ENCODE data around the gene TCF7L1. TPM values are rescaled to one million over a fixed set of nuclear protein-coding genes. Genes with fewer than 3 reads are reported as not detected.

TCF7L1 gene
- total RNA-seq, 2 experiments from 2014 or later = not detected

DNA sequence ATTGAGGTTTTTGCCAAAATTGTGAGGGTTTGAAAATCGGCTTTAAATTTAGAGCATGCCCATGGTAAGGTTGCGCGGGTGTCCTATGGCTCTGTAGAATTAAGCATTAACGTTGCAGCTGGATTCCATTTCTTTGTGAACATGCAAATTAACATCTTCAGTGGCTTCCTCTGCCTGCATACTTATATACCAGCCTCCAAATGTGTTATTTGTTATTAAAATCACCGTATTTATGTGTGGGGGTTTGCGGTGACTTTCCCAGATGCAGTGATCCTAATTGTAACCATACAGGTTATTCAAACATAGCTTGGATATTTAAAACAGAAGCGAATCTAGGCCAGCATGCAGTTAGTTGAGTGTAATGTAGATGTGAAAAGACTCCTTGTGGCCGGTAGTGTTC is 114.4 kb downstream of the TCF7L1 start:
- BruUV-seq (replicated peaks) = no TSS peak
- H3K27ac ChIP-seq (ENCODE audit: low read depth, low read length, poor library complexity, severe bottlenecking) = no peak overlapping the region
- ChIA-PET POLR2A (interaction anchor here (0.9 to 1.3 kb wide), 2 partner anchors 11 to 32 kb away, joined by 3 to 4 read pairs; no protein-coding TSS in a partner anchor), CTCF (ENCODE audit: unreplicated experiment) (no interaction called here)
- no peak for DNase-seq (ENCODE audit: low spot score)
- no peaks in the 10 kb centered on the region for H4K20me1 ChIP-seq (ENCODE audit: insufficient read depth, low read length)
- H3K4me2 ChIP-seq (ENCODE audit: low read length) = no peak overlapping the region
- H3K79me2 ChIP-seq (ENCODE audit: insufficient read depth, low read depth, low read length) = no peaks in the 10 kb centered on the region
- no peaks in the 10 kb centered on the region for H3K4me1 ChIP-seq (ENCODE audit: insufficient read depth, low read length, poor library complexity, severe bottlenecking)
- no peaks in the 10 kb centered on the region for H3K36me3 ChIP-seq (ENCODE audit: insufficient read depth, low read length)
- no peaks in the 10 kb centered on the region for H3K9me2 ChIP-seq (ENCODE audit: insufficient read depth, low read length)
- no peak for TF ChIP-seq EZH2phosphoT487 (IDR thresholded peaks at IDR 0.05; ENCODE audit: borderline replicate concordance, low read depth, low read length)
- TF ChIP-seq, protein P1, sequence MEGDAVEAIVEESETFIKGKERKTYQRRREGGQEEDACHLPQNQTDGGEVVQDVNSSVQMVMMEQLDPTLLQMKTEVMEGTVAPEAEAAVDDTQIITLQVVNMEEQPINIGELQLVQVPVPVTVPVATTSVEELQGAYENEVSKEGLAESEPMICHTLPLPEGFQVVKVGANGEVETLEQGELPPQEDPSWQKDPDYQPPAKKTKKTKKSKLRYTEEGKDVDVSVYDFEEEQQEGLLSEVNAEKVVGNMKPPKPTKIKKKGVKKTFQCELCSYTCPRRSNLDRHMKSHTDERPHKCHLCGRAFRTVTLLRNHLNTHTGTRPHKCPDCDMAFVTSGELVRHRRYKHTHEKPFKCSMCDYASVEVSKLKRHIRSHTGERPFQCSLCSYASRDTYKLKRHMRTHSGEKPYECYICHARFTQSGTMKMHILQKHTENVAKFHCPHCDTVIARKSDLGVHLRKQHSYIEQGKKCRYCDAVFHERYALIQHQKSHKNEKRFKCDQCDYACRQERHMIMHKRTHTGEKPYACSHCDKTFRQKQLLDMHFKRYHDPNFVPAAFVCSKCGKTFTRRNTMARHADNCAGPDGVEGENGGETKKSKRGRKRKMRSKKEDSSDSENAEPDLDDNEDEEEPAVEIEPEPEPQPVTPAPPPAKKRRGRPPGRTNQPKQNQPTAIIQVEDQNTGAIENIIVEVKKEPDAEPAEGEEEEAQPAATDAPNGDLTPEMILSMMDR (conservative IDR thresholded peaks at IDR 0.05; ENCODE audit: low read length) = no peak
- no peaks in the 10 kb centered on the region for H3K9me3 ChIP-seq (ENCODE audit: low read length)
- intact Hi-C loops (cut with micrococcal nuclease; ENCODE audit: unreplicated experiment) = no loop called here
- H3K4me3 ChIP-seq (ENCODE audit: low read depth, low read length, poor library complexity, severe bottlenecking) = no peak overlapping the region
- H2AFZ ChIP-seq (ENCODE audit: low read length) = no peak overlapping the region

GRCh38 chr2:85248773-85249509 is 115.7 kb downstream of the TCF7L1 start:
- intact Hi-C loops (cut with micrococcal nuclease; ENCODE audit: unreplicated experiment) = no loop called here
- Histone ChIP-seq H3K4me2 (ENCODE audit: low read length) (no peak overlapping the region), H3K4me3 (ENCODE audit: low read depth, low read length, poor library complexity, severe bottlenecking) (no peak overlapping the region), H3K4me1 (ENCODE audit: insufficient read depth, low read length, poor library complexity, severe bottlenecking) (no peaks in the 10 kb centered on the region), H2AFZ (ENCODE audit: low read length) (no peak overlapping the region), H3K9me3 (ENCODE audit: low read length) (no peaks in the 10 kb centered on the region), H4K20me1 (ENCODE audit: insufficient read depth, low read length) (no peaks in the 10 kb centered on the region), H3K27ac (ENCODE audit: low read depth, low read length, poor library complexity, severe bottlenecking) (no peak overlapping the region), H3K79me2 (ENCODE audit: insufficient read depth, low read depth, low read length) (no peaks in the 10 kb centered on the region), H3K9me2 (ENCODE audit: insufficient read depth, low read length) (no peaks in the 10 kb centered on the region), H3K36me3 (ENCODE audit: insufficient read depth, low read length) (no peaks in the 10 kb centered on the region)
- CTCF ChIA-PET (ENCODE audit: unreplicated experiment) = no interaction called here
- TF ChIP-seq, protein P1 (conservative IDR thresholded peaks at IDR 0.05; ENCODE audit: low read length) = no peak
- TF ChIP-seq EZH2phosphoT487 (IDR thresholded peaks at IDR 0.05; ENCODE audit: borderline replicate concordance, low read depth, low read length) = no peak
- DNase-seq (ENCODE audit: low spot score) = no peak
- POLR2A ChIA-PET = no interaction called here
- BruUV-seq (replicated peaks) = no TSS peak

DNA sequence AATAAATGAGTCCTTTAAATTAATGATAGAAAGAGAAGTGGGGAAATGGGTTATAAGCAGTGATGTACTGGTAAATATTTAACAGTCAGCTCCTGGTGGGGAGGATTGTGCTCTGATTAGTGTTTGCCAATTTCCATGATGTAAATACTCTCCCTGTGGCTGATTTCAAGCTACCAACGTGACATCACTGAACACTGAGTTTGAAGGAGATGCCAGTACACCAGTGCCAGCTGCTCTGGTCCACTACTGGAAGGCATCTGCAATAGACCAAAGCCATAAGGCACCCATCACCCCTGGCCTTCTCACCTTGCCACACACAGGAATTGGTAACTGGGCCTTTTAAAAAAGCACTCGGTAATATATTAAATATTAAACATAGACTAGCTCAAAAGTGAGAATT is 116.9 kb downstream of the TCF7L1 start:
- DNase-seq (ENCODE audit: low spot score) = no peak
- H4K20me1 ChIP-seq (ENCODE audit: insufficient read depth, low read length) = no peaks in the 10 kb centered on the region
- no peak overlapping the region for H3K4me2 ChIP-seq (ENCODE audit: low read length)
- H3K27ac ChIP-seq (ENCODE audit: low read depth, low read length, poor library complexity, severe bottlenecking) = no peak overlapping the region
- POLR2A ChIA-PET = interaction anchor here (0.5 to 1.0 kb wide), 2 partner anchors 29 to 89 kb away, joined by 3 to 4 read pairs; no protein-coding TSS in a partner anchor
- H3K79me2 ChIP-seq (ENCODE audit: insufficient read depth, low read depth, low read length) = no peaks in the 10 kb centered on the region
- no peak overlapping the region for H2AFZ ChIP-seq (ENCODE audit: low read length)
- intact Hi-C loops (cut with micrococcal nuclease; ENCODE audit: unreplicated experiment) = no loop called here
- TF ChIP-seq, protein P1 (conservative IDR thresholded peaks at IDR 0.05; ENCODE audit: low read length) = no peak
- TF ChIP-seq EZH2phosphoT487 (IDR thresholded peaks at IDR 0.05; ENCODE audit: borderline replicate concordance, low read depth, low read length) = no peak
- H3K36me3 ChIP-seq (ENCODE audit: insufficient read depth, low read length) = no peaks in the 10 kb centered on the region
- H3K9me2 ChIP-seq (ENCODE audit: insufficient read depth, low read length) = no peaks in the 10 kb centered on the region
- no peaks in the 10 kb centered on the region for H3K9me3 ChIP-seq (ENCODE audit: low read length)
- no peak overlapping the region for H3K4me3 ChIP-seq (ENCODE audit: low read depth, low read length, poor library complexity, severe bottlenecking)
- BruUV-seq (replicated peaks) = no TSS peak
- CTCF ChIA-PET (ENCODE audit: unreplicated experiment) = no interaction called here
- no peaks in the 10 kb centered on the region for H3K4me1 ChIP-seq (ENCODE audit: insufficient read depth, low read length, poor library complexity, severe bottlenecking)

Measured in OCI-LY7 (cell line).